Measurements from ENCODE around the gene NFATC2.

Gene NFATC2

DNA sequence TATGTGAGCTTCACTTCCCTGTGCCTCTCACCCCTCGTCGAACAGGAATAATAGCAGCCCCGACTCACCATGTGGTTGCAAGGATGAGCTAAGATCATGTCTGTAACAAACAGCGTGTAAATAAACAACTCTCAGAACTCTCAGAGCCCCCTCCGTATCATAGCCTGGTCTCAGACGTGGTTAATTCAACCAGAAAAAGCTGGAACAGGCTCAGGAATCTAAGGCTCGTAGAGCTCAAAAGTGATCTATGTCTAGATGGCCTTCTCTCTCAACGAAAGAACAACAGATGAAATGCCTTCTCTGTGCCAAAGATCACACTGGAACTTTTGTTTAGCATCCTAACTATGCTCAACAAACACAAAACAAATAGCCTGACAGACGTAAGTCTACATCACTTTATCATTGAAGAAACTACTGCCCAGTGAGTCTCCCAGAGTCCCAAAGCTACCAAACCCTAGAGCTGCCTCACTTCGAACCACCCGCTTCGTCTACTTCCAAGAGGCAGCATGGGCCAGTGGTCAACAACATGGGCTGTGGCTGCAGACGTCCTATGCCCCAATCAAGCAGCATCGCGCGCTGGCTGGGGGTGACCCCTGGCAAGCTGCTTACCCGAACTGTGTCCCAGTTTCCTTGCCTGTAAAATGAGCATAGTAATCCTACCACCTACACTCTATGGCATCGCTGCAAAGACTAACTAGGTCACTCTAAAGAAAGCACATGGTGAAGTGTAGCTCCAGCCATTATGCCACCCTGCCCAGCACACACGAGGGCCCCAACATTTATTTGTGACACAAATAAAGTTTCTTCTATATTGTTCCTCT, 35.1 kb downstream of the NFATC2 start:
- no peak overlapping the region for H2AFZ ChIP-seq (ENCODE audit: low read length)

DNA sequence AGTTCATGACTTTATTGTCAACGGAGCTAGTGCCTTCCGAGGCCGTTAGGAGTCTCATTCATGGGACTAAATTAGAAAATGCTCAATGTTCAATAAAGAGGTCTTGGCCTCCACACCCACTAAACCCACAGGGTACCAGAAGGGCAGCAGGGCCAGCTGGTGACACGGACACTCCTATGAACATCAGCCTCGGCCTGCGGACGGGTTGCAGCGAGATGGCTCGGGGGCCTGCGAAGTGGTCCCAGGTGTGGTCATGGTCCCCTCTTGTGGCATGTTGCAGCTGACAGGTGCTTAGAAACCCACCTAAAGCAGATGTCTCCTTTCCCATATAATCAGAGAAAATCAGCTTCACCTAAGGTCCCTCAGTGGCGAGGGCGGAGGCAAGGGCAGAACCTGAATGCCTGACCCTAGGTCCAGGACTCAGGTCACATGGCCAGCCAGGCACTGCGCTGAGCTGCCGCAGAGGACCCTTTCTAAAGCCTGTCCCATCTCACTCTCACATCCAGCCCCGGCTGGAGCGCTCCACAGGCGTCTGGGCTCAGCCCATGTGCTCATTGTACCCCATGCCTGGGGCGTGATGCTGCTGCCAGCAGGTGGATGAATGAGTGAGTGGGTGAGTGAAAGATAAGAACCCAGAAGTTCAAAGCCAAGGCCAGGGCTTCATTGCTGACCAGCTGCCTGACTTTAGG, 35.8 kb downstream of the NFATC2 start:
- Histone ChIP-seq H3K27me3 (ENCODE audit: insufficient read depth, low read length, poor library complexity, severe bottlenecking) (no peaks in the 10 kb centered on the region), H3K36me3 (ENCODE audit: insufficient read depth, low read length) (peaks cover 74% of the 10 kb centered on the region; the same call in 1 of the 2 replicates), H3K9ac (ENCODE audit: low read depth, low read length, poor library complexity, severe bottlenecking) (no peak overlapping the region)

More for the DNA sequence above, 35.1 kb downstream of the NFATC2 start:
- H3K4me2 ChIP-seq (ENCODE audit: low read depth, low read length, poor library complexity, severe bottlenecking), result no peak overlapping the region
- H4K20me1 ChIP-seq (ENCODE audit: insufficient read depth, low read length, poor library complexity, severe bottlenecking), result peaks cover 4% of the 10 kb centered on the region
- H3K79me2 ChIP-seq (ENCODE audit: insufficient read depth, low read length), result peaks cover 17% of the 10 kb centered on the region; the same call in 1 of the 2 replicates
- no peaks in the 10 kb centered on the region for H3K9me3 ChIP-seq (ENCODE audit: insufficient read depth, low read depth, low read length)
- H3K36me3 ChIP-seq (ENCODE audit: insufficient read depth, low read length), result peaks cover 75% of the 10 kb centered on the region; the same call in 1 of the 2 replicates
- H3K9ac ChIP-seq (ENCODE audit: low read depth, low read length, poor library complexity, severe bottlenecking), result no peak overlapping the region
- no peak overlapping the region for H3K4me3 ChIP-seq (ENCODE audit: low read length, poor library complexity, severe bottlenecking)
- H3K27me3 ChIP-seq (ENCODE audit: insufficient read depth, low read length, poor library complexity, severe bottlenecking), result no peaks in the 10 kb centered on the region
- TF ChIP-seq, protein P1, sequence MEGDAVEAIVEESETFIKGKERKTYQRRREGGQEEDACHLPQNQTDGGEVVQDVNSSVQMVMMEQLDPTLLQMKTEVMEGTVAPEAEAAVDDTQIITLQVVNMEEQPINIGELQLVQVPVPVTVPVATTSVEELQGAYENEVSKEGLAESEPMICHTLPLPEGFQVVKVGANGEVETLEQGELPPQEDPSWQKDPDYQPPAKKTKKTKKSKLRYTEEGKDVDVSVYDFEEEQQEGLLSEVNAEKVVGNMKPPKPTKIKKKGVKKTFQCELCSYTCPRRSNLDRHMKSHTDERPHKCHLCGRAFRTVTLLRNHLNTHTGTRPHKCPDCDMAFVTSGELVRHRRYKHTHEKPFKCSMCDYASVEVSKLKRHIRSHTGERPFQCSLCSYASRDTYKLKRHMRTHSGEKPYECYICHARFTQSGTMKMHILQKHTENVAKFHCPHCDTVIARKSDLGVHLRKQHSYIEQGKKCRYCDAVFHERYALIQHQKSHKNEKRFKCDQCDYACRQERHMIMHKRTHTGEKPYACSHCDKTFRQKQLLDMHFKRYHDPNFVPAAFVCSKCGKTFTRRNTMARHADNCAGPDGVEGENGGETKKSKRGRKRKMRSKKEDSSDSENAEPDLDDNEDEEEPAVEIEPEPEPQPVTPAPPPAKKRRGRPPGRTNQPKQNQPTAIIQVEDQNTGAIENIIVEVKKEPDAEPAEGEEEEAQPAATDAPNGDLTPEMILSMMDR (conservative IDR thresholded peaks at IDR 0.05; ENCODE audit: low read length), result no peak
- TF ChIP-seq EZH2phosphoT487 (IDR thresholded peaks at IDR 0.05; ENCODE audit: borderline replicate concordance), result no peak
- no peaks in the 10 kb centered on the region for H3F3A ChIP-seq (ENCODE audit: low read depth)
- no peaks in the 10 kb centered on the region for H3K4me1 ChIP-seq (ENCODE audit: insufficient read depth, low read length, poor library complexity, severe bottlenecking)
- no peaks in the 10 kb centered on the region for H3K9me2 ChIP-seq (replicated peaks; ENCODE audit: low read depth, low read length)

DNA sequence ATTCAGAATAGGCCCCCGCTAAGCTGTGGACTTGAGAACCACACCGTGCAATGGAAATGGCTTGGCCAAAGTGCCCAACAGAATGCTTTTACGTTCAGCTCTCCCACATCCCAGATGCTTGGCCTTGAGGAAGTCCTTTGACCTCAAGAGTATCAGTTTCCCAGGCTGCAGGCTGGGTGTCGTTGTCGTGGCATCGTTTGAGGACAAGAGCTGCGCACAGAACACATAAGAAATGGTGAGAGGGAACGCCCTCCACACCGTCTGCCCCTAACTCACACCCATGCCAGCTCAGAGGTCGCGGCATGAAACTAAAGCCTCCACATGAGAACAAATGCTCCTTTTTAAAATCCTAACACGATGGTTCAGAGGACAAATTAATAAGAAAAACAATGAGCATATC, 37.0 kb downstream of the NFATC2 start:
- H3K4me3 ChIP-seq (ENCODE audit: low read length, poor library complexity, severe bottlenecking), result no peak overlapping the region
- H2AFZ ChIP-seq (ENCODE audit: low read length), result no peak overlapping the region
- no peak overlapping the region for H3K9ac ChIP-seq (ENCODE audit: low read depth, low read length, poor library complexity, severe bottlenecking)
- H4K20me1 ChIP-seq (ENCODE audit: insufficient read depth, low read length, poor library complexity, severe bottlenecking), result peaks cover 4% of the 10 kb centered on the region
- H3K79me2 ChIP-seq (ENCODE audit: insufficient read depth, low read length), result peaks cover 11% of the 10 kb centered on the region; the same call in 1 of the 2 replicates
- no peaks in the 10 kb centered on the region for H3F3A ChIP-seq (ENCODE audit: low read depth)
- H3K4me1 ChIP-seq (ENCODE audit: insufficient read depth, low read length, poor library complexity, severe bottlenecking), result no peaks in the 10 kb centered on the region
- H3K9me2 ChIP-seq (replicated peaks; ENCODE audit: low read depth, low read length), result no peaks in the 10 kb centered on the region
- H3K9me3 ChIP-seq (ENCODE audit: insufficient read depth, low read depth, low read length), result no peaks in the 10 kb centered on the region
- peaks cover 65% of the 10 kb centered on the region; the same call in 1 of the 2 replicates for H3K36me3 ChIP-seq (ENCODE audit: insufficient read depth, low read length)
- H3K27me3 ChIP-seq (ENCODE audit: insufficient read depth, low read length, poor library complexity, severe bottlenecking), result no peaks in the 10 kb centered on the region
- no peak overlapping the region for H3K4me2 ChIP-seq (ENCODE audit: low read depth, low read length, poor library complexity, severe bottlenecking)
- TF ChIP-seq EZH2phosphoT487 (IDR thresholded peaks at IDR 0.05; ENCODE audit: borderline replicate concordance), result no peak
- TF ChIP-seq, protein P1 (conservative IDR thresholded peaks at IDR 0.05; ENCODE audit: low read length), result no peak

More for the DNA sequence above, 35.8 kb downstream of the NFATC2 start:
- Histone ChIP-seq H4K20me1 (ENCODE audit: insufficient read depth, low read length, poor library complexity, severe bottlenecking) (peaks cover 4% of the 10 kb centered on the region), H3K9me3 (ENCODE audit: insufficient read depth, low read depth, low read length) (no peaks in the 10 kb centered on the region), H3F3A (ENCODE audit: low read depth) (no peaks in the 10 kb centered on the region), H3K4me3 (ENCODE audit: low read length, poor library complexity, severe bottlenecking) (no peak overlapping the region), H3K79me2 (ENCODE audit: insufficient read depth, low read length) (peaks cover 15% of the 10 kb centered on the region; the same call in 1 of the 2 replicates), H3K4me2 (ENCODE audit: low read depth, low read length, poor library complexity, severe bottlenecking) (no peak overlapping the region), H3K9me2 (replicated peaks; ENCODE audit: low read depth, low read length) (no peaks in the 10 kb centered on the region), H3K4me1 (ENCODE audit: insufficient read depth, low read length, poor library complexity, severe bottlenecking) (no peaks in the 10 kb centered on the region), H2AFZ (ENCODE audit: low read length) (no peak overlapping the region)
- no peak for TF ChIP-seq EZH2phosphoT487 (IDR thresholded peaks at IDR 0.05; ENCODE audit: borderline replicate concordance)
- TF ChIP-seq, protein P1 (conservative IDR thresholded peaks at IDR 0.05; ENCODE audit: low read length), result no peak
